CD4-positive, alpha-beta T cell (primary cell): ENCODE data around the gene HECTD4. TPM values are rescaled to one million over a fixed set of nuclear protein-coding genes. Genes with fewer than 3 reads are reported as not detected.
"Not testable (repeated sequence)": the region's sequence is repeated elsewhere in the genome, so short reads cannot be mapped to it uniquely, and the experiment has no call there.

Source experiments
- ATAC-seq: fragments of 200-7000 bp; cut with Tn5 transposase; one replicate; pipeline ENCODE4 v1.10.0; 2022; ENCODE audit warnings: mild to moderate bottlenecking; ENCODE audit not compliant: poor library complexity
- CTCF ChIA-PET: fragments of 350-600 bp; sonication (Branson Sonifier 250); formaldehyde crosslinking; loops from one replicate; lab custom pipeline; 2021; ENCODE audit warnings: antibody characterized with exemption, inconsistent platforms; lab: Charles Lee
- POLR2A ChIA-PET: fragments of 350-600 bp; sonication (Branson Sonifier 250); formaldehyde crosslinking; loops from one replicate; lab custom pipeline; 2021; ENCODE audit warnings: antibody characterized with exemption, inconsistent platforms; lab: Charles Lee
- DNase-seq, 14 experiments: peaks; one replicate each; pipeline ENCODE4 v3.0.0-alpha.2; 2013 to 2020; ENCODE audit warnings: mixed read lengths in 2 of 14
- H3K27ac ChIP-seq, 2 donors: one replicate each; pipeline versions ENCODE4 v1.5.1 to v1.7.0; 2013; ENCODE audit warnings: low read length in 2 of 2, low read depth in 1 of 2, mild to moderate bottlenecking in 1 of 2
- H3K27me3 ChIP-seq, 2 experiments: 1 replicate in 1 of 2; 2 replicates in 1 of 2; pipeline versions ENCODE4 v1.6.1 to v1.7.0; 2013; ENCODE audit warnings: low read length in 2 of 2, control low read depth in 1 of 2, mild to moderate bottlenecking in 1 of 2, moderate library complexity in 1 of 2; ENCODE audit not compliant: insufficient read depth in 2 of 2, control insufficient read depth in 1 of 2
- H3K36me3 ChIP-seq: one replicate; pipeline ENCODE4 v1.6.1; 2013; ENCODE audit warnings: low read length, control low read depth; ENCODE audit not compliant: insufficient read depth
- H3K4me1 ChIP-seq: one replicate; pipeline ENCODE4 v1.6.1; 2013; ENCODE audit warnings: low read length, control low read depth; ENCODE audit not compliant: insufficient read depth
- H3K4me3 ChIP-seq: one replicate; pipeline ENCODE4 v1.5.1; 2013; ENCODE audit warnings: mild to moderate bottlenecking, low read length, moderate library complexity
- H3K9me3 ChIP-seq, 2 experiments: 1 replicate in 1 of 2; 2 replicates in 1 of 2; pipeline versions ENCODE4 v1.6.1 to v1.7.0; 2013; ENCODE audit warnings: low read length in 2 of 2, mild to moderate bottlenecking in 2 of 2, control low read depth in 1 of 2, moderate library complexity in 1 of 2; ENCODE audit not compliant: control insufficient read depth in 1 of 2, insufficient read depth in 1 of 2
- H3K27ac Mint-ChIP-seq: one replicate; pipeline ENCODE4 v1.8.0; 2020; ENCODE audit warnings: mixed read lengths
- H3K27me3 Mint-ChIP-seq: one replicate; pipeline ENCODE4 v1.8.0; 2021; ENCODE audit warnings: mixed read lengths
- H3K36me3 Mint-ChIP-seq: one replicate; pipeline ENCODE4 v1.8.0; 2021; ENCODE audit warnings: low read depth, mixed read lengths
- H3K4me1 Mint-ChIP-seq: one replicate; pipeline ENCODE4 v1.8.0; 2021; ENCODE audit warnings: low read depth, mixed read lengths
- H3K4me3 Mint-ChIP-seq: one replicate; pipeline ENCODE4 v1.8.0; 2020; ENCODE audit warnings: mild to moderate bottlenecking, mixed read lengths
- H3K9me3 Mint-ChIP-seq: one replicate; pipeline ENCODE4 v1.8.0; 2020; ENCODE audit warnings: mixed read lengths
- intact Hi-C, 2 experiments: fragments of 100-400 bp; cut with DNase I in 1 of 2; cut with micrococcal nuclease in 1 of 2; formaldehyde crosslinking; loops; one replicate each; pipeline versions ENCODE4 v1.15.1 to v1.9.0; 2023 to 2025; cut with DNase I, micrococcal nuclease
- total RNA-seq, 174 experiments: library from RNA in 2 of 174; stranded (reverse) in 2 of 174; gene quantifications; one replicate each; pipeline ENCODE4 v1.2.3 and lab custom pipeline; 2021 to 2026
- TF ChIP-seq, protein P1 (sequence below): fragments of 200-600 bp; IDR thresholded peaks from one replicate; pipeline ENCODE4 v1.8.0; 2022; ENCODE audit warnings: antibody characterized with exemption, mild to moderate bottlenecking

HECTD4 gene
- total RNA-seq, 2 experiments from 2014 or later: 40.2 to 43.3 TPM

DNA sequence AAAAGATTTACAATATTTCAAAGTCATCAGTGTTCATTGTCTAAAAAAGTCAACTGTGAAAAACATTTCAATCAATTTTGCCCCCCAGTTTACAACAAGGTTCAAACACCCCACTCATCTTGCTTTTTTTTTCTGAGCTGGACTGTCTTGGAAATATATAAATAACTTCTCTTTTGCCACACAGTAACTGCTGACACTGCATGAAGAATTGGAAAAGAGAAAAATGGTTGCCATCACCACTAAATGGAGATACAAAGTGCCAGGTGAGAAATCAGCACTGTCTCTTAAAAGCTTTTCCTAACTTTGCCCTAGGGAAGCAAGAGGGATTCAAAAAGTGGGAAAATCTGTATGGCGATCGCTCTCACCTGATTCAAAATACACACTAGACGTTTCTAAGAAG is 155.5 kb downstream of the HECTD4 start:
- TF ChIP-seq, protein P1, sequence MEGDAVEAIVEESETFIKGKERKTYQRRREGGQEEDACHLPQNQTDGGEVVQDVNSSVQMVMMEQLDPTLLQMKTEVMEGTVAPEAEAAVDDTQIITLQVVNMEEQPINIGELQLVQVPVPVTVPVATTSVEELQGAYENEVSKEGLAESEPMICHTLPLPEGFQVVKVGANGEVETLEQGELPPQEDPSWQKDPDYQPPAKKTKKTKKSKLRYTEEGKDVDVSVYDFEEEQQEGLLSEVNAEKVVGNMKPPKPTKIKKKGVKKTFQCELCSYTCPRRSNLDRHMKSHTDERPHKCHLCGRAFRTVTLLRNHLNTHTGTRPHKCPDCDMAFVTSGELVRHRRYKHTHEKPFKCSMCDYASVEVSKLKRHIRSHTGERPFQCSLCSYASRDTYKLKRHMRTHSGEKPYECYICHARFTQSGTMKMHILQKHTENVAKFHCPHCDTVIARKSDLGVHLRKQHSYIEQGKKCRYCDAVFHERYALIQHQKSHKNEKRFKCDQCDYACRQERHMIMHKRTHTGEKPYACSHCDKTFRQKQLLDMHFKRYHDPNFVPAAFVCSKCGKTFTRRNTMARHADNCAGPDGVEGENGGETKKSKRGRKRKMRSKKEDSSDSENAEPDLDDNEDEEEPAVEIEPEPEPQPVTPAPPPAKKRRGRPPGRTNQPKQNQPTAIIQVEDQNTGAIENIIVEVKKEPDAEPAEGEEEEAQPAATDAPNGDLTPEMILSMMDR: no peak
- CTCF ChIA-PET: no interaction called here

DNA sequence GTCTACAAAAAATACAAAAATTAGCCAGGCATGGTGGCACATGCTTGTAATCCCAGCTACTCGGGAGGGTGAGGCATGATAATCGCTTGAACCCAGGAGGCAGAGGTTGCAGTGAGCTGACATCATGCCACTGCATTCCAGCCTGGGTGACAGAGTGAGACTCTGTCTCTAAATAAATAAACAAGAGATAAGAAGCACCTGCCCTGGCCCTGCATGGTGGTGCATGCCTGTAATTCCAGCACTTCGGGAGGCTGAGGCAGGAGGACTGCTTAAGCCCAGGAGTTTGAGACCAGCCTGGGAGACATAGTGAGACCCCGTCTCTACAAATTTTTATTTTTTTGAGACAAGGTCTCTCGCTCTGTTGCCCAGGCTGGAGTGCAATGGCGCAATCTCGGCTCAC is 161.6 kb downstream of the HECTD4 start:
- CTCF ChIA-PET, POLR2A ChIA-PET, H3K9me3 ChIP-seq, ATAC-seq, H3K4me3 Mint-ChIP-seq, H3K4me3 ChIP-seq, H3K27me3 ChIP-seq, intact Hi-C loops, H3K4me1 ChIP-seq, DNase-seq, H3K27ac ChIP-seq, H3K9me3 Mint-ChIP-seq, H3K27me3 Mint-ChIP-seq, H3K27ac Mint-ChIP-seq, H3K4me1 Mint-ChIP-seq: not testable (repeated sequence)
- peaks cover 61% of the 10 kb centered on the region for H3K36me3 Mint-ChIP-seq
- peaks cover 15% of the 10 kb centered on the region for H3K36me3 ChIP-seq

More for the DNA sequence above, 155.5 kb downstream of the HECTD4 start:
- Histone ChIP-seq H3K27ac (no peak overlapping the region), H3K4me3 (no peak overlapping the region), H3K9me3 (no peaks in the 10 kb centered on the region), H3K36me3 (peaks cover 47% of the 10 kb centered on the region), H3K4me1 (no peaks in the 10 kb centered on the region), H3K27me3 (no peaks in the 10 kb centered on the region)
- Mint-ChIP-seq H3K9me3 (no peaks in the 10 kb centered on the region), H3K4me1 (no peaks in the 10 kb centered on the region), H3K27me3 (no peaks in the 10 kb centered on the region), H3K4me3 (no peak overlapping the region), H3K27ac (no peak overlapping the region), H3K36me3 (peaks cover 72% of the 10 kb centered on the region)
- ATAC-seq: no peak
- POLR2A ChIA-PET: no interaction called here
- DNase-seq: no peak
- intact Hi-C loops: no loop called here

DNA sequence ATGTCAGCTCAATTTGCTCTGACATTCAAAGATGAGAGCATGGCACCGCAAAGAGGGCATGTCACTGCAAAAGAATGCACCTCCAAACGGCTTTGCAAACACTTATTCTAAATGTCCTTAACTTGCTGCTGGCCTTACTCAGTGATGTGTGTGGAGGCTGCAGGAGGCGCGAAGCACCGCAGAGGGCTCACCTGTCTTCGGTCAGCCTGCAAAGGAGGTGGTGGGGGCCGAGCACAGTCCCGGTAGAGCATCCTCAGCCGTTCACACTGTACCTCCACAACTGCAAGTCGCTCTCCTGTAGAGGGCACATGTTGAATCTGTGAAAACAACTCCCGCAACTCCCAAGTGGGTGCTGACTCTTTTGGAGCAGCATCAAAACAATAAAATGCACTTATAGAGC is 163.0 kb downstream of the HECTD4 start:
- Histone ChIP-seq H3K36me3 (peaks cover 27% of the 10 kb centered on the region), H3K27me3 (no peaks in the 10 kb centered on the region), H3K9me3 (no peaks in the 10 kb centered on the region), H3K27ac (no peak overlapping the region), H3K4me3 (no peak overlapping the region), H3K4me1 (no peaks in the 10 kb centered on the region)
- no peaks in the 10 kb centered on the region for H3K27me3 Mint-ChIP-seq
- peaks cover 65% of the 10 kb centered on the region for H3K36me3 Mint-ChIP-seq
- H3K9me3 Mint-ChIP-seq: no peaks in the 10 kb centered on the region
- no peak overlapping the region for H3K27ac Mint-ChIP-seq
- H3K4me1 Mint-ChIP-seq: no peaks in the 10 kb centered on the region
- ChIA-PET CTCF (no interaction called here), POLR2A (no interaction called here)
- no peak for DNase-seq
- TF ChIP-seq, protein P1: no peak
- ATAC-seq: no peak
- no peak overlapping the region for H3K4me3 Mint-ChIP-seq
- intact Hi-C loops: no loop called here

DNA sequence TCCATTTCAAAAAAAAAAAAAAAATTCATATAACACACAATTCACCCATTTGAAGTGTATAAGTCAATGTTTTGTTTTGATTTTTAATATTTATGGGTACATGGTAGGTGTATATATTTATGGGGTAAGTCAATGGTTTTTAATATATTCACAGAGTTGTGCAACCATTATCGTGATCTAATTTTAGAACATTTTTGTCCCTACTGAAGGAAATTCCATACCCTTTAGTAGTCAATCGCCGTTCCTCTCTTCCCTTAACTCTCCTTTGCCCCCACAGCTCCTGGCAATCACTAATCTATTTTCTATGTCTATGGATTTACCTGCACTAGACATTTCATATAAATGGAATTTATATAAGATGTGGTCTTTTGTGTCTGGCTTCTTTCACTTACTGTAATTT is 164.1 kb downstream of the HECTD4 start:
- intact Hi-C loops: no loop called here
- TF ChIP-seq, protein P1: no peak
- H3K4me3 ChIP-seq: no peak overlapping the region
- no peaks in the 10 kb centered on the region for H3K27me3 Mint-ChIP-seq
- no peaks in the 10 kb centered on the region for H3K4me1 ChIP-seq
- peaks cover 61% of the 10 kb centered on the region for H3K36me3 Mint-ChIP-seq
- H3K36me3 ChIP-seq: peaks cover 30% of the 10 kb centered on the region
- no peak overlapping the region for H3K27ac Mint-ChIP-seq
- DNase-seq: no peak
- no peaks in the 10 kb centered on the region for H3K27me3 ChIP-seq
- no peak overlapping the region for H3K27ac ChIP-seq
- no peaks in the 10 kb centered on the region for H3K9me3 ChIP-seq
- CTCF ChIA-PET: interaction anchor here (1.5 kb wide), 1 partner anchor 20 kb away, joined by 3 read pairs; no protein-coding TSS in a partner anchor
- no peaks in the 10 kb centered on the region for H3K4me1 Mint-ChIP-seq
- no peaks in the 10 kb centered on the region for H3K9me3 Mint-ChIP-seq
- no peak overlapping the region for H3K4me3 Mint-ChIP-seq
- ATAC-seq: no peak
- POLR2A ChIA-PET: no interaction called here
